HEK293 (cell line): ENCODE results near the gene NCLN.
"Not testable (repeated sequence)": the region's sequence is repeated elsewhere in the genome, so short reads cannot be mapped to it uniquely, and the experiment has no call there.

Experiments
- IKZF3 ChIP-seq: fragments of 450-650 bp; IDR thresholded peaks from 2 replicates; pipeline ENCODE4 v1.5.0; 2018; ENCODE audit warnings: missing biosample characterization, mild to moderate bottlenecking, missing genetic modification characterization, moderate library complexity
- KLF9 ChIP-seq: fragments of 450-650 bp; formaldehyde crosslinking; IDR thresholded peaks from 2 replicates; pipeline ENCODE4 v1.5.1; 2016; ENCODE audit warnings: missing biosample characterization, missing genetic modification characterization, low read depth
- REPIN1 ChIP-seq: fragments of 450-650 bp; formaldehyde crosslinking; IDR thresholded peaks from 2 replicates; pipeline ENCODE4 v1.5.1; 2017; ENCODE audit warnings: missing biosample characterization, missing genetic modification characterization, low read depth
- ZNF2 ChIP-seq: fragments of 450-650 bp; formaldehyde crosslinking; IDR thresholded peaks from 2 replicates; pipeline ENCODE4 v1.5.1; 2016; ENCODE audit warnings: missing biosample characterization, missing genetic modification characterization
- ZNF394 ChIP-seq: fragments of 450-650 bp; formaldehyde crosslinking; IDR thresholded peaks from 2 replicates; pipeline ENCODE4 v1.5.1; 2016; ENCODE audit warnings: missing biosample characterization, missing genetic modification characterization, mild to moderate bottlenecking, moderate library complexity, borderline replicate concordance
- ZNF48 ChIP-seq: fragments of 450-650 bp; formaldehyde crosslinking; IDR thresholded peaks from 2 replicates; pipeline ENCODE4 v1.5.1; 2016; ENCODE audit warnings: missing biosample characterization, missing genetic modification characterization
- ZNF501 ChIP-seq: fragments of 450-650 bp; formaldehyde crosslinking; IDR thresholded peaks from 2 replicates; pipeline ENCODE4 v1.5.1; 2016; ENCODE audit warnings: missing biosample characterization, missing genetic modification characterization
- ZNF660 ChIP-seq: fragments of 450-650 bp; IDR thresholded peaks from 2 replicates; pipeline ENCODE4 v1.5.1; 2018; ENCODE audit warnings: missing biosample characterization, mild to moderate bottlenecking, missing genetic modification characterization
- ZNF707 ChIP-seq: fragments of 450-650 bp; formaldehyde crosslinking; IDR thresholded peaks from 2 replicates; pipeline ENCODE4 v1.5.1; 2016; ENCODE audit warnings: missing biosample characterization, missing genetic modification characterization
- TF ChIP-seq, protein P1 (sequence below): fragments of 450-650 bp; formaldehyde crosslinking; IDR thresholded peaks from 2 replicates; pipeline ENCODE4 v1.5.1; 2016; ENCODE audit warnings: missing biosample characterization, missing genetic modification characterization
- TF ChIP-seq, protein P2 (sequence below): fragments of 450-650 bp; formaldehyde crosslinking; optimal IDR thresholded peaks from 2 replicates; pipeline ENCODE3; 2016; ENCODE audit warnings: missing biosample characterization, mild to moderate bottlenecking, missing genetic modification characterization
- TF ChIP-seq, protein P3 (sequence below): fragments of 450-650 bp; formaldehyde crosslinking; IDR thresholded peaks from 2 replicates; pipeline ENCODE4 v1.5.1; 2016; ENCODE audit warnings: missing biosample characterization, missing genetic modification characterization, low read depth
- TF ChIP-seq, protein P4 (sequence below): IDR thresholded peaks from 2 replicates; pipeline ENCODE4 v1.6.1; 2011; ENCODE audit warnings: mild to moderate bottlenecking, low read depth, low read length, borderline replicate concordance
- TF ChIP-seq, protein P5 (sequence below): fragments of 450-650 bp; formaldehyde crosslinking; IDR thresholded peaks from 2 replicates; pipeline ENCODE4 v1.5.1; 2016; ENCODE audit warnings: missing biosample characterization, missing genetic modification characterization

DNA sequence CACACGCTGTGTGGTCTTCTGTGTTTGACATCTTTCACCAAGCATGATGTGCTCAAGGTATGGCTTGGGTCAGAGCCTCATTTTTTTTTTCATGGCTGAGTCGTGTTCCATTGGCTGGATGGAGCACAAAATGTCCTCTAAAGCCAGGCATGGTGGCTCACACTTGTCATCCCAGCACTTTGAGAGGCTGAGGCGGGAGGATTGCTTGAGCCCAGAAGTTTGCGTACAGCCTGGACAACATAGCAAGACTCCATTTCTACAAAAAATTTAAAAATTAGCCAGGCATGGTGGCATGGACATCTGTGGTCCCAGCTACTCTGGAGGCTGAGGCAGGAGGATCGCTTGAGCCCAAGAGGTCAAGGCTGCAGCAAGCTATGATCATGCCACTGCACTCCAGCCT is 35.8 kb downstream of the NCLN start:
- TF ChIP-seq, protein P1, sequence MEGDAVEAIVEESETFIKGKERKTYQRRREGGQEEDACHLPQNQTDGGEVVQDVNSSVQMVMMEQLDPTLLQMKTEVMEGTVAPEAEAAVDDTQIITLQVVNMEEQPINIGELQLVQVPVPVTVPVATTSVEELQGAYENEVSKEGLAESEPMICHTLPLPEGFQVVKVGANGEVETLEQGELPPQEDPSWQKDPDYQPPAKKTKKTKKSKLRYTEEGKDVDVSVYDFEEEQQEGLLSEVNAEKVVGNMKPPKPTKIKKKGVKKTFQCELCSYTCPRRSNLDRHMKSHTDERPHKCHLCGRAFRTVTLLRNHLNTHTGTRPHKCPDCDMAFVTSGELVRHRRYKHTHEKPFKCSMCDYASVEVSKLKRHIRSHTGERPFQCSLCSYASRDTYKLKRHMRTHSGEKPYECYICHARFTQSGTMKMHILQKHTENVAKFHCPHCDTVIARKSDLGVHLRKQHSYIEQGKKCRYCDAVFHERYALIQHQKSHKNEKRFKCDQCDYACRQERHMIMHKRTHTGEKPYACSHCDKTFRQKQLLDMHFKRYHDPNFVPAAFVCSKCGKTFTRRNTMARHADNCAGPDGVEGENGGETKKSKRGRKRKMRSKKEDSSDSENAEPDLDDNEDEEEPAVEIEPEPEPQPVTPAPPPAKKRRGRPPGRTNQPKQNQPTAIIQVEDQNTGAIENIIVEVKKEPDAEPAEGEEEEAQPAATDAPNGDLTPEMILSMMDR (tag by site-specific recombination), result not testable (repeated sequence)
- TF ChIP-seq, protein P2, sequence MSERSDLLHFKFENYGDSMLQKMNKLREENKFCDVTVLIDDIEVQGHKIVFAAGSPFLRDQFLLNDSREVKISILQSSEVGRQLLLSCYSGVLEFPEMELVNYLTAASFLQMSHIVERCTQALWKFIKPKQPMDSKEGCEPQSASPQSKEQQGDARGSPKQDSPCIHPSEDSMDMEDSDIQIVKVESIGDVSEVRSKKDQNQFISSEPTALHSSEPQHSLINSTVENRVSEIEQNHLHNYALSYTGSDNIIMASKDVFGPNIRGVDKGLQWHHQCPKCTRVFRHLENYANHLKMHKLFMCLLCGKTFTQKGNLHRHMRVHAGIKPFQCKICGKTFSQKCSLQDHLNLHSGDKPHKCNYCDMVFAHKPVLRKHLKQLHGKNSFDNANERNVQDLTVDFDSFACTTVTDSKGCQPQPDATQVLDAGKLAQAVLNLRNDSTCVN (tag by site-specific recombination), result not testable (repeated sequence)
- not testable (repeated sequence) for TF ChIP-seq KLF9 (tag by site-specific recombination); ZNF660; ZNF48 (tag by site-specific recombination); ZNF707 (tag by site-specific recombination); REPIN1; ZNF501 (tag by site-specific recombination); ZNF394; IKZF3 (tag by site-specific recombination); ZNF2 (tag by site-specific recombination)
- TF ChIP-seq, protein P3, sequence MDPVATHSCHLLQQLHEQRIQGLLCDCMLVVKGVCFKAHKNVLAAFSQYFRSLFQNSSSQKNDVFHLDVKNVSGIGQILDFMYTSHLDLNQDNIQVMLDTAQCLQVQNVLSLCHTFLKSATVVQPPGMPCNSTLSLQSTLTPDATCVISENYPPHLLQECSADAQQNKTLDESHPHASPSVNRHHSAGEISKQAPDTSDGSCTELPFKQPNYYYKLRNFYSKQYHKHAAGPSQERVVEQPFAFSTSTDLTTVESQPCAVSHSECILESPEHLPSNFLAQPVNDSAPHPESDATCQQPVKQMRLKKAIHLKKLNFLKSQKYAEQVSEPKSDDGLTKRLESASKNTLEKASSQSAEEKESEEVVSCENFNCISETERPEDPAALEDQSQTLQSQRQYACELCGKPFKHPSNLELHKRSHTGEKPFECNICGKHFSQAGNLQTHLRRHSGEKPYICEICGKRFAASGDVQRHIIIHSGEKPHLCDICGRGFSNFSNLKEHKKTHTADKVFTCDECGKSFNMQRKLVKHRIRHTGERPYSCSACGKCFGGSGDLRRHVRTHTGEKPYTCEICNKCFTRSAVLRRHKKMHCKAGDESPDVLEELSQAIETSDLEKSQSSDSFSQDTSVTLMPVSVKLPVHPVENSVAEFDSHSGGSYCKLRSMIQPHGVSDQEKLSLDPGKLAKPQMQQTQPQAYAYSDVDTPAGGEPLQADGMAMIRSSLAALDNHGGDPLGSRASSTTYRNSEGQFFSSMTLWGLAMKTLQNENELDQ (tag by site-specific recombination), result not testable (repeated sequence)
- TF ChIP-seq, protein P4, sequence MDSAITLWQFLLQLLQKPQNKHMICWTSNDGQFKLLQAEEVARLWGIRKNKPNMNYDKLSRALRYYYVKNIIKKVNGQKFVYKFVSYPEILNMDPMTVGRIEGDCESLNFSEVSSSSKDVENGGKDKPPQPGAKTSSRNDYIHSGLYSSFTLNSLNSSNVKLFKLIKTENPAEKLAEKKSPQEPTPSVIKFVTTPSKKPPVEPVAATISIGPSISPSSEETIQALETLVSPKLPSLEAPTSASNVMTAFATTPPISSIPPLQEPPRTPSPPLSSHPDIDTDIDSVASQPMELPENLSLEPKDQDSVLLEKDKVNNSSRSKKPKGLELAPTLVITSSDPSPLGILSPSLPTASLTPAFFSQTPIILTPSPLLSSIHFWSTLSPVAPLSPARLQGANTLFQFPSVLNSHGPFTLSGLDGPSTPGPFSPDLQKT, result not testable (repeated sequence)
- TF ChIP-seq, protein P5, sequence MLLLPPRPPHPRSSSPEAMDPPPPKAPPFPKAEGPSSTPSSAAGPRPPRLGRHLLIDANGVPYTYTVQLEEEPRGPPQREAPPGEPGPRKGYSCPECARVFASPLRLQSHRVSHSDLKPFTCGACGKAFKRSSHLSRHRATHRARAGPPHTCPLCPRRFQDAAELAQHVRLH (tag by site-specific recombination), result not testable (repeated sequence)
